Measurements from ENCODE around the gene ERGIC1.

ERGIC1 gene

DNA sequence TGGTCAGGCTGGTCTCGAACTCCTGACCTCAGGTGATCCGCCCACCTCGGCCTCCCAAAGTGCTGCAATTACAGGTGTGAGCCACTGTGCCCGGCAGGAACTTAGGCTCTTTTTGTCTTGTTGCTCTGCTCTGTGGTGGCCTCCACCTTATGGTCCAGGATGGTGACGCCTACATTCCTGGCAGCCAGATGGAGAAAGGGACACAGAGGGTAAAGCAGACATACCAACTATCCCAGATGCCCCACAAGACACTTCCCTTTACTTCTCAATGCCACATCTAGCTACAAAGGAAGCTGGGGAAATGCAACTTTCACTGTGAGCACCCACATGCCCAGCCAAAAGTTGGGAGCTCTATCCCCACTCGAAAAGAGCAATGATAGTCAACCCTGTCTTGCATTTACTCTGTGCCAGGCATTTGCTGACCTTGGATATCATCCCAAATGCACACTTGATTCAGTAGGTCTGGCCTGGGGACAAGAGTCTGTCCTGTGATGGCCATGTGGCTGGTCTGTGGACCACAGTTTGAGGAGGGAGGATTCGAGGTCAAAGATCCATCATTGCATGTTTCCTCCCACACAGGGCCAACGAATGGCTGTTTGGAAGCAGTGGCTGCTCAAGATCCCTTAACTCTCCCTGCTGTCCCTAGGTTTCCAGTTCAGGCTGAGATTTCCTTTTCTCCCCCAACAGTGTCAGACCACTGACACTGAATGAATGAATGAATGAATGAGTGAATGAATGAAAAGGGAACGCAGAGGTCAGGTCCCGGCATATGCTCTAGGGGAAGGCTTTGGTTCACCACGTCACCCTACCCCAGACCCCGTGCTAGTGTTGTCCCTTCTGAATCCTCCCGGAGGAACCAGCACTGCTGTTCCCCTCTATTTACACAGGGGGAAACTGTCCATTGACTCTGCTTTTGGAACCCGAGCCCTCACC lies 1.4 kb upstream of the ERGIC1 start:
- H3K9me3 ChIP-seq (ENCODE audit: control insufficient read depth, insufficient read depth, low read length) = no peaks in the 10 kb centered on the region
- H3K4me3 ChIP-seq (ENCODE audit: low read length) = no peak overlapping the region
- peaks cover 37% of the 10 kb centered on the region for H3K4me1 ChIP-seq (ENCODE audit: control insufficient read depth, low read length)
- no peaks in the 10 kb centered on the region for H3K27me3 ChIP-seq (ENCODE audit: control insufficient read depth, low read length)
- H4K20me1 ChIP-seq (ENCODE audit: control insufficient read depth, insufficient read depth, low read depth, low read length) = no peaks in the 10 kb centered on the region
- H3K4me2 ChIP-seq (ENCODE audit: low read length) = no peak overlapping the region
- no peak overlapping the region for H3K27ac ChIP-seq (ENCODE audit: low read depth, low read length)
- H3K9me2 ChIP-seq (replicated peaks; ENCODE audit: control insufficient read depth, low read length) = no peaks in the 10 kb centered on the region
- peaks cover 9% of the 10 kb centered on the region; the same call in 1 of the 2 replicates for H3K36me3 ChIP-seq (ENCODE audit: control insufficient read depth, low read length)
- H3F3A ChIP-seq (ENCODE audit: control insufficient read depth, insufficient read depth) = peaks cover 7% of the 10 kb centered on the region
- no peak for TF ChIP-seq EZH2phosphoT487 (IDR thresholded peaks at IDR 0.05; ENCODE audit: borderline replicate concordance, low read length)
- TF ChIP-seq, protein P1, sequence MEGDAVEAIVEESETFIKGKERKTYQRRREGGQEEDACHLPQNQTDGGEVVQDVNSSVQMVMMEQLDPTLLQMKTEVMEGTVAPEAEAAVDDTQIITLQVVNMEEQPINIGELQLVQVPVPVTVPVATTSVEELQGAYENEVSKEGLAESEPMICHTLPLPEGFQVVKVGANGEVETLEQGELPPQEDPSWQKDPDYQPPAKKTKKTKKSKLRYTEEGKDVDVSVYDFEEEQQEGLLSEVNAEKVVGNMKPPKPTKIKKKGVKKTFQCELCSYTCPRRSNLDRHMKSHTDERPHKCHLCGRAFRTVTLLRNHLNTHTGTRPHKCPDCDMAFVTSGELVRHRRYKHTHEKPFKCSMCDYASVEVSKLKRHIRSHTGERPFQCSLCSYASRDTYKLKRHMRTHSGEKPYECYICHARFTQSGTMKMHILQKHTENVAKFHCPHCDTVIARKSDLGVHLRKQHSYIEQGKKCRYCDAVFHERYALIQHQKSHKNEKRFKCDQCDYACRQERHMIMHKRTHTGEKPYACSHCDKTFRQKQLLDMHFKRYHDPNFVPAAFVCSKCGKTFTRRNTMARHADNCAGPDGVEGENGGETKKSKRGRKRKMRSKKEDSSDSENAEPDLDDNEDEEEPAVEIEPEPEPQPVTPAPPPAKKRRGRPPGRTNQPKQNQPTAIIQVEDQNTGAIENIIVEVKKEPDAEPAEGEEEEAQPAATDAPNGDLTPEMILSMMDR (IDR thresholded peaks at IDR 0.05; ENCODE audit: low read depth, low read length, poor library complexity, severe bottlenecking) = no peak
- peaks cover 31% of the 10 kb centered on the region for H3K79me2 ChIP-seq (ENCODE audit: control insufficient read depth, low read length)

DNA sequence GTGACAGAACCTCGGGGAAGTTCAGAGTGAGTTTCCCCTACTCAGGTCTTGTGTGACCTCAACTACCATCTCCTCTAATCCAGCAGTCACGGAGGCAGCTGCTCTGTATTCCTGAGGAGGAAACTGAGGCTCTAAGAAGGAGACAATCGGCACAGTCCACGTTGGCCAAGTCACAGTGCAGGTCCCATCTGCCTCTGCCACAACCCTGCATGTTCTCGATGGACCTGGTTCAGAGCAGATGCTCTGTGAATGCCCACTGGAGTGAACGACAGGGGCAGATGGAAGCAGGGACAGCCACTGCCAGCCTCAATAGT lies 722 bp upstream of the ERGIC1 start:
- Histone ChIP-seq H3F3A (ENCODE audit: control insufficient read depth, insufficient read depth) (peaks cover 9% of the 10 kb centered on the region), H3K27ac (ENCODE audit: low read depth, low read length) (no peak overlapping the region), H3K9me2 (replicated peaks; ENCODE audit: control insufficient read depth, low read length) (no peaks in the 10 kb centered on the region)

GRCh38 chr5:172834415-172835289 lies 601 bp downstream of the ERGIC1 start:
- no peaks in the 10 kb centered on the region for H3K9me3 ChIP-seq (ENCODE audit: control insufficient read depth, insufficient read depth, low read length)
- peaks cover 12% of the 10 kb centered on the region; the same call in 1 of the 2 replicates for H3K36me3 ChIP-seq (ENCODE audit: control insufficient read depth, low read length)
- H3K9me2 ChIP-seq (replicated peaks; ENCODE audit: control insufficient read depth, low read length) = no peaks in the 10 kb centered on the region
- H3K4me1 ChIP-seq (ENCODE audit: control insufficient read depth, low read length) = peaks cover 48% of the 10 kb centered on the region
- H3K79me2 ChIP-seq (ENCODE audit: control insufficient read depth, low read length) = peaks cover 48% of the 10 kb centered on the region
- peak overlapping the region; percentile 83 for H3K4me2 ChIP-seq (ENCODE audit: low read length)
- peaks cover 9% of the 10 kb centered on the region for H3F3A ChIP-seq (ENCODE audit: control insufficient read depth, insufficient read depth)
- no peak for TF ChIP-seq EZH2phosphoT487 (IDR thresholded peaks at IDR 0.05; ENCODE audit: borderline replicate concordance, low read length)
- TF ChIP-seq, protein P1 (IDR thresholded peaks at IDR 0.05; ENCODE audit: low read depth, low read length, poor library complexity, severe bottlenecking) = no peak
- H3K27me3 ChIP-seq (ENCODE audit: control insufficient read depth, low read length) = no peaks in the 10 kb centered on the region
- H4K20me1 ChIP-seq (ENCODE audit: control insufficient read depth, insufficient read depth, low read depth, low read length) = no peaks in the 10 kb centered on the region
- peak overlapping the region; percentile 19; the same call in 1 of the 2 replicates for H3K27ac ChIP-seq (ENCODE audit: low read depth, low read length)
- peak overlapping the region; percentile 82 for H3K4me3 ChIP-seq (ENCODE audit: low read length)

More for the DNA sequence above, 722 bp upstream of the ERGIC1 start:
- H3K4me3 ChIP-seq (ENCODE audit: low read length) = peak overlapping the region; percentile 82
- no peaks in the 10 kb centered on the region for H3K27me3 ChIP-seq (ENCODE audit: control insufficient read depth, low read length)
- TF ChIP-seq EZH2phosphoT487 (IDR thresholded peaks at IDR 0.05; ENCODE audit: borderline replicate concordance, low read length) = no peak
- TF ChIP-seq, protein P1 (IDR thresholded peaks at IDR 0.05; ENCODE audit: low read depth, low read length, poor library complexity, severe bottlenecking) = no peak
- peak overlapping the region; percentile 83 for H3K4me2 ChIP-seq (ENCODE audit: low read length)
- H3K79me2 ChIP-seq (ENCODE audit: control insufficient read depth, low read length) = peaks cover 37% of the 10 kb centered on the region
- peaks cover 12% of the 10 kb centered on the region; the same call in 1 of the 2 replicates for H3K36me3 ChIP-seq (ENCODE audit: control insufficient read depth, low read length)
- no peaks in the 10 kb centered on the region for H4K20me1 ChIP-seq (ENCODE audit: control insufficient read depth, insufficient read depth, low read depth, low read length)
- no peaks in the 10 kb centered on the region for H3K9me3 ChIP-seq (ENCODE audit: control insufficient read depth, insufficient read depth, low read length)
- H3K4me1 ChIP-seq (ENCODE audit: control insufficient read depth, low read length) = peaks cover 43% of the 10 kb centered on the region
